Prostate gland (tissue), 2 donors: Measurements from ENCODE around the gene EDN2.

Experiments used
- POLR2A ChIP-seq: fragments of 450-650 bp; IDR thresholded peaks from one replicate; pipeline ENCODE4 v1.6.1; 2016; ENCODE audit warnings: antibody characterized with exemption, mild to moderate bottlenecking
- TF ChIP-seq, protein P1 (sequence below), 4 experiments: fragments of 200-600 bp in 2 of 4; fragments of 450-650 bp in 2 of 4; sonication (generic) in 2 of 4; IDR thresholded peaks; 1 replicate in 3 of 4; 2 replicates in 1 of 4; pipeline ENCODE4 v1.5.1; 2016 to 2019; ENCODE audit warnings: antibody characterized with exemption in 4 of 4, mild to moderate bottlenecking in 2 of 4, moderate library complexity in 2 of 4

DNA sequence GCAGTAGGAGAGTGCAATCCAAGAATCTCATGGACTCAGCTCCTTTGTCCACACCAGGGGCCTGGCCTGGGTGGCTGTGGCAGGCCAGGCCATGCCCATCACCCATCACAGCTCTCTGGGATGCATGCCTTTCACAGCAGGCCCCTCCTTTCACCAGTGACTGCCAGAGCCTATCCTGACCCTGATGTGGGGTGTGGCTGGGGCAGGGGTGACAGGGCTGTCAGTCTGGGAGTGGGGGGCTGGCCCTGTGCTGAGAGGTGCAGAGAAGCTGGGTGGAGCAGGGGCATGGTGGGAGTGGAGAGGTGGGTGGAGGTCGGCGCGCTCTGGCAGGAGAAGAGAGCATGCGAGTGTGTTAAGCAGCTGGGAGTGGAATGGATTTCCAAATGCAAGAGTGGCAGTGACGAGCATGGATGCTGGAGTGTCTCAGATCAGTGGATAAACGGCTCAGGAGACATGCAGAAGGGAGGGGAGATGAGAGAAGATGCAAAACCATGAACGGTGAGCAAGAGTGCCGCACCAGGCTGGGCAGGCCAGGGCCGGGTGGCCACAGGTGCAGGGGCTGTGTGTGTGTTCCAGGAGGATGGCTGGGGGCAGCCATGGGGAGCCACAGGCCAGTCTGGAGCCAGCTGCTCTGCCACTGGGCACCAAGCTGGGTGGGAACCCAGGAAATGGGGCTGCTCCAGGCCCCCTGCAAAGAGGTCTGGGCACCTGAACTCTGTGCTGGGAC lies 39.6 kb upstream of the EDN2 start:
- no peak for TF ChIP-seq POLR2A
- TF ChIP-seq, protein P1, sequence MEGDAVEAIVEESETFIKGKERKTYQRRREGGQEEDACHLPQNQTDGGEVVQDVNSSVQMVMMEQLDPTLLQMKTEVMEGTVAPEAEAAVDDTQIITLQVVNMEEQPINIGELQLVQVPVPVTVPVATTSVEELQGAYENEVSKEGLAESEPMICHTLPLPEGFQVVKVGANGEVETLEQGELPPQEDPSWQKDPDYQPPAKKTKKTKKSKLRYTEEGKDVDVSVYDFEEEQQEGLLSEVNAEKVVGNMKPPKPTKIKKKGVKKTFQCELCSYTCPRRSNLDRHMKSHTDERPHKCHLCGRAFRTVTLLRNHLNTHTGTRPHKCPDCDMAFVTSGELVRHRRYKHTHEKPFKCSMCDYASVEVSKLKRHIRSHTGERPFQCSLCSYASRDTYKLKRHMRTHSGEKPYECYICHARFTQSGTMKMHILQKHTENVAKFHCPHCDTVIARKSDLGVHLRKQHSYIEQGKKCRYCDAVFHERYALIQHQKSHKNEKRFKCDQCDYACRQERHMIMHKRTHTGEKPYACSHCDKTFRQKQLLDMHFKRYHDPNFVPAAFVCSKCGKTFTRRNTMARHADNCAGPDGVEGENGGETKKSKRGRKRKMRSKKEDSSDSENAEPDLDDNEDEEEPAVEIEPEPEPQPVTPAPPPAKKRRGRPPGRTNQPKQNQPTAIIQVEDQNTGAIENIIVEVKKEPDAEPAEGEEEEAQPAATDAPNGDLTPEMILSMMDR (IDR thresholded peaks at IDR 0.05) = no peak
